ENCODE data around the gene MRPS18A. TPM values are rescaled to one million over a fixed set of nuclear protein-coding genes. Genes with fewer than 3 reads are reported as not detected.

Gene MRPS18A
- total RNA-seq, 4 donors from 2014 or later: 23.1 to 87.4 (median 36.4) TPM

DNA sequence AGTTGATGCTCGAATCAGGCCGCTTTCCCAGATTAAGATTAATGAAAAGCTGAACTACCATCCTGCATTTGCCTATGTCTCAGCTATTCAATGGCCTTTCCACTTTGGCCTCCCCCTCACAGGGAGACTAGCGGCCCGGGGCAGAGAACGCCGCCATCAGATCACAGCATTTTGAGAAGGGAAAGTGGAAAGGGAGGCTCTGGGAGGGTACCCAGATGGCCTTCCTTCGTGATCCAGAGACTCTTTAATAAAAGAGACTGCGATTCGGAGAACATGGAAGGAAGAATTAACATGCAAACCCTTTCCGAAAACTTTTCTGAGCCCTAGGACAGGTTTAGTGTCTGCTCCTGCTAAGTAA lies 533 bp downstream of the MRPS18A start:
- no peaks in the 10 kb centered on the region for H3K27me3 ChIP-seq
- peak overlapping the region; percentile 78 to 83 for H3K27ac ChIP-seq
- no peaks in the 10 kb centered on the region for H3K36me3 ChIP-seq
- no peaks in the 10 kb centered on the region for H3K4me1 ChIP-seq
- TF ChIP-seq CTCF (IDR thresholded peaks at IDR 0.05): no peak
- no peak for TF ChIP-seq POLR2A (IDR thresholded peaks at IDR 0.05)
- DNase-seq: no peak
- intact Hi-C loops (cut with DNase I; ENCODE audit: low total_unique reads): no loop called here
- peak overlapping the region; percentile 61 to 83 for H3K4me3 ChIP-seq
- no peaks in the 10 kb centered on the region for H3K9me3 ChIP-seq

DNA sequence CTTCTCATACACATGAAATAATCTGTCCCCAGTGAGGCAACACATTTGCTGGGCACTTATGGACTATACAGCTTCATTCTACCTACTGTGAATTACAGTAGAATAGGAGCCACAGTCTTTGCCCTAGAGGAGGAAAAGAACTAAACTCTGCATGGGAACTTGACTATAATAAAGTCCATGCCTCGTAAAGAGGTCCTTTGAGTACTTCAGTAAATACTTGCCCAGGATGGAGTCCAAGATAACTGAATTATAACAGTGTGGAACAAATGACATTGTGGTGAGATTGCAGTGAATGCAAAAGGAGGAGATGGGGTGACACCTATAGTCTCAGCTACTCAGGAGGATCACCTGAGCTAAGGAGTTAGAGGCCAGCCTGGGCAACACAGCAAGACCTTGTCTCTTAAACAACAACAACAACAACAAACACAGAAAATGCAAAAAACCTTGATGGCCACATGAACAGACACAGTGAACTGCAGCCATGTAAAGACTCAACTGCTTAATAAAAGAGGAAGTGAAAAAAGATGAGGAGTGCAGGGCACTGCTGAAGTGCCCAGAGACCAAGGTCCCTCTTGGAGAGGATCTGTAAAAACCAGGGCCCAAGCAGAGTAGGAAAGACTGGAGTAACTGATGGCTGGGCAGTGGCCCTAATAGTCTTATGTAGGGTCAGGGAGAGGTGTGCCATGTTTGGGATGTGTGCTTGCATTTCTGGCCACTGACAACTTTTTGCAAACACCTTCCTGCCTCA lies 3.7 kb downstream of the MRPS18A start:
- TF ChIP-seq POLR2A (IDR thresholded peaks at IDR 0.05) (no peak), CTCF (IDR thresholded peaks at IDR 0.05) (no peak)
- Histone ChIP-seq H3K9me3 (no peaks in the 10 kb centered on the region), H3K36me3 (no peaks in the 10 kb centered on the region), H3K4me1 (peaks cover 0 to 4% of the 10 kb centered on the region in 2 donors), H3K4me3 (no peak overlapping the region), H3K27ac (no peak overlapping the region), H3K27me3 (no peaks in the 10 kb centered on the region)
- no peak for DNase-seq
- intact Hi-C loops (cut with DNase I; ENCODE audit: low total_unique reads): no loop called here

GRCh38 chr6:43682724-43683429 lies 4.7 kb downstream of the MRPS18A start:
- TF ChIP-seq CTCF (IDR thresholded peaks at IDR 0.05) (no peak), POLR2A (IDR thresholded peaks at IDR 0.05) (no peak)
- intact Hi-C loops (cut with DNase I; ENCODE audit: low total_unique reads): no loop called here
- H3K9me3 ChIP-seq: no peaks in the 10 kb centered on the region
- H3K27ac ChIP-seq: no peak overlapping the region
- no peak for DNase-seq
- peaks cover 0 to 4% of the 10 kb centered on the region in 2 donors for H3K4me1 ChIP-seq
- no peak overlapping the region for H3K4me3 ChIP-seq
- H3K27me3 ChIP-seq: no peaks in the 10 kb centered on the region
- H3K36me3 ChIP-seq: no peaks in the 10 kb centered on the region

DNA sequence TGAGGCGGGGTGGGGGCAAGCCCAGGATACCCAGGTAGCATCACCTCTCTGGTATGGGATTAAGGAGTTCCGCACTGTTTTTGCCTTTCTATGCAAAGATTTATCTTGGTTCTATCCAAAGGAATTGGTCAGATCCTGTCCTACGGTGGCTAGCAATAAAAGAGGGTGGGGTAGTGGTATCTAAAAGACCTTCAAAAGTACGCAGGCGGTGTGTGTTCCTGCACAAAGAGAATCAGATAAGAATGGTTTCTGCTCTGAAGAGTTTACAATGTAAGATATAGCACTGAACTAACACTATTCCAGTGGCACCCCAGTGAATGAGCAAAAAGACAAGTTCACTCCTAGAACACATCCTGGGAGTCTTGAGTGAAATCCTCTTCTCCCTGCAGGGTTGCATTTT lies 6.3 kb downstream of the MRPS18A start:
- Histone ChIP-seq H3K4me3 (no peak overlapping the region), H3K9me3 (no peaks in the 10 kb centered on the region), H3K36me3 (no peaks in the 10 kb centered on the region), H3K4me1 (peaks cover 0 to 4% of the 10 kb centered on the region in 2 donors), H3K27me3 (no peaks in the 10 kb centered on the region), H3K27ac (no peak overlapping the region)
- no peak for DNase-seq
- intact Hi-C loops (cut with DNase I; ENCODE audit: low total_unique reads): no loop called here
- TF ChIP-seq POLR2A (IDR thresholded peaks at IDR 0.05) (no peak), CTCF (IDR thresholded peaks at IDR 0.05) (no peak)
